Spleen (tissue), 7 donors: ENCODE data around the gene SYT17.

Experiments
- POLR2A ChIP-seq, 3 donors: fragments of 450-650 bp; IDR thresholded peaks; one replicate each; pipeline ENCODE4 v1.5.1; 2017; ENCODE audit warnings: antibody characterized with exemption in 3 of 3, mild to moderate bottlenecking in 1 of 3
- POLR2AphosphoS5 ChIP-seq, 3 donors: sonication (generic); formaldehyde crosslinking; IDR thresholded peaks; one replicate each; pipeline ENCODE4 v1.5.1; 2017; ENCODE audit warnings: antibody characterized with exemption in 3 of 3
- TF ChIP-seq, protein P1 (sequence below), 11 experiments: fragments of 200-600 bp in 7 of 11; fragments of 450-650 bp in 4 of 11; sonication (generic) in 4 of 11; IDR thresholded peaks in 8 of 11; conservative IDR thresholded peaks in 3 of 11; 1 replicate in 7 of 11; 2 replicates in 4 of 11; pipeline versions ENCODE4 v1.4.0 to v1.8.0; 2016 to 2021; ENCODE audit warnings: antibody characterized with exemption in 11 of 11, inconsistent platforms in 4 of 11, mild to moderate bottlenecking in 1 of 11
- donor health status: DM: no; HTN: no; CAD: no; lungs with moderate emphysema.
- donor health status: DM: no; HTN: no; CAD: no.
- donor health status: DM: no; HTN: no; CAD: no.

DNA sequence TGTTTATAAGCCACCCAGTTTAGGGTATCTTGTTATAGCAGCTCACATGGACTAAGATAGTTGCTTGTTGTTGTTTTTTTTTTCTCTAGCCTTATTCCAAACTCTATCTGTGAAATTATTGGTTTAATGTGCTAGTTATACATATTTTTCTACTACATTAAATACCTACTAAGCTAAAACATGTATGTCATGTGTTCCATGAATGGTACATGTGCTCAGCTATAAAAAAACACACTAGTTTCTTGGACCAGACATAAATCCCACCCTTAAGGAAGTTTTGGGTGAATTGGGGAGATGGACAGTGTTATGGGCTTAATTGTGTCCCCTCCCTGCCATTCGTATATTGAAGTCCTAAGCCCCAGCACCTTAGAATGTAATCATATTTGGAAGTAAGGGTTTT is 34.4 kb upstream of the SYT17 start:
- TF ChIP-seq, protein P1, sequence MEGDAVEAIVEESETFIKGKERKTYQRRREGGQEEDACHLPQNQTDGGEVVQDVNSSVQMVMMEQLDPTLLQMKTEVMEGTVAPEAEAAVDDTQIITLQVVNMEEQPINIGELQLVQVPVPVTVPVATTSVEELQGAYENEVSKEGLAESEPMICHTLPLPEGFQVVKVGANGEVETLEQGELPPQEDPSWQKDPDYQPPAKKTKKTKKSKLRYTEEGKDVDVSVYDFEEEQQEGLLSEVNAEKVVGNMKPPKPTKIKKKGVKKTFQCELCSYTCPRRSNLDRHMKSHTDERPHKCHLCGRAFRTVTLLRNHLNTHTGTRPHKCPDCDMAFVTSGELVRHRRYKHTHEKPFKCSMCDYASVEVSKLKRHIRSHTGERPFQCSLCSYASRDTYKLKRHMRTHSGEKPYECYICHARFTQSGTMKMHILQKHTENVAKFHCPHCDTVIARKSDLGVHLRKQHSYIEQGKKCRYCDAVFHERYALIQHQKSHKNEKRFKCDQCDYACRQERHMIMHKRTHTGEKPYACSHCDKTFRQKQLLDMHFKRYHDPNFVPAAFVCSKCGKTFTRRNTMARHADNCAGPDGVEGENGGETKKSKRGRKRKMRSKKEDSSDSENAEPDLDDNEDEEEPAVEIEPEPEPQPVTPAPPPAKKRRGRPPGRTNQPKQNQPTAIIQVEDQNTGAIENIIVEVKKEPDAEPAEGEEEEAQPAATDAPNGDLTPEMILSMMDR (IDR thresholded peaks at IDR 0.05 in 8 of 11, conservative IDR thresholded peaks at IDR 0.05 in 3 of 11) = no peak
- TF ChIP-seq POLR2AphosphoS5 (IDR thresholded peaks at IDR 0.05) = no peak
- TF ChIP-seq POLR2A (IDR thresholded peaks at IDR 0.05) = no peak
